K562 (cell line): Measurements from ENCODE around the gene EEF1AKMT4. TPM values are rescaled to one million over a fixed set of nuclear protein-coding genes. Genes with fewer than 3 reads are reported as not detected.

ENCODE experiments used
- CBX2 ChIP-seq: fragments of 200-600 bp; sonication (generic); IDR thresholded peaks from one replicate; pipeline ENCODE4 v1.6.1; 2012; ENCODE audit warnings: mild to moderate bottlenecking, low read length, inconsistent platforms; ENCODE audit not compliant: insufficient read depth, poor library complexity, severe bottlenecking
- EHMT2 ChIP-seq: fragments of 450-650 bp; IDR thresholded peaks from 2 replicates; pipeline ENCODE4 v1.6.1; 2018; ENCODE audit warnings: antibody characterized with exemption
- HSF4 ChIP-seq: fragments of 250-450 bp; sonication (Bioruptor Pico); IDR thresholded peaks from 2 replicates; pipeline ENCODE4 v2.1.2; 2022; ENCODE audit warnings: mild to moderate bottlenecking, moderate library complexity, borderline replicate concordance
- NCOA4 ChIP-seq: fragments of 450-650 bp; IDR thresholded peaks from 2 replicates; pipeline ENCODE4 v1.6.1; 2018; ENCODE audit warnings: mild to moderate bottlenecking; ENCODE audit not compliant: partially characterized antibody
- SMAD4 ChIP-seq: fragments of 250-450 bp; sonication (Bioruptor Pico); conservative IDR thresholded peaks from 2 replicates; pipeline ENCODE4 v1.8.0; 2021; ENCODE audit warnings: inconsistent platforms, mild to moderate bottlenecking, moderate library complexity
- ZEB2 ChIP-seq: fragments of 450-650 bp; IDR thresholded peaks from 2 replicates; pipeline ENCODE4 v1.6.1; 2016
- ZNF175 ChIP-seq: fragments of 200-800 bp; sonication (Bioruptor generic); IDR thresholded peaks from 2 replicates; pipeline ENCODE4 v1.6.1; 2016; ENCODE audit warnings: low read depth, mild to moderate bottlenecking, missing genetic modification characterization, missing compliant biosample characterization
- ZNF263 ChIP-seq: sonication (generic); formaldehyde crosslinking; IDR thresholded peaks from 2 replicates; pipeline ENCODE4 v1.8.0; 2022; ENCODE audit warnings: mild to moderate bottlenecking, missing genetic modification reagents, borderline replicate concordance
- ZNF77 ChIP-seq: fragments of 250-450 bp; sonication (Bioruptor Pico); IDR thresholded peaks from 2 replicates; pipeline ENCODE4 v1.5.0; 2020
- polyA plus RNA-seq, 8 experiments: library from polyadenylated mRNA; depleted of rRNA in 4 of 8; stranded (reverse) in 5 of 8; unstranded in 3 of 8; fragments of >200 nt; fragmentation: Nextera tagmentation in 2 of 8; fragmentation: Illumina TruSeq in 1 of 8; extraction: Ambion mirVana in 2 of 8; extraction: Trizol in 1 of 8; gene quantifications; 2 replicates each; pipeline versions ENCODE4 v1.2.1 to v1.2.3, GENCODE V29; 2011 to 2014; ENCODE audit warnings: inconsistent platforms in 1 of 8, missing spikeins in 1 of 8
- total RNA-seq, 7 experiments: library from RNA; depleted of rRNA in 6 of 7; stranded (reverse); fragments of >200 nt in 6 of 7; fragmentation: Illumina TruSeq in 2 of 7; extraction: Trizol in 2 of 7; gene quantifications; 2 replicates each; pipeline versions ENCODE4 v1.2.1 to v1.2.3, GENCODE V29; 2011 to 2021; ENCODE audit warnings: low replicate concordance in 1 of 7
- TF ChIP-seq, protein P1 (sequence below): fragments of 450-650 bp; IDR thresholded peaks from 2 replicates; pipeline ENCODE4 v1.6.1; 2016; ENCODE audit warnings: low read depth
- TF ChIP-seq, protein P2 (sequence below): fragments of 250-450 bp; sonication (Bioruptor Pico); IDR thresholded peaks from 2 replicates; pipeline ENCODE4 v1.8.0; 2021; ENCODE audit warnings: moderate library complexity, mild to moderate bottlenecking, inconsistent platforms
- TF ChIP-seq, protein P3 (sequence below): fragments of 450-650 bp; IDR thresholded peaks from 2 replicates; pipeline ENCODE4 v1.6.1; 2017; ENCODE audit warnings: antibody characterized with exemption, mild to moderate bottlenecking

The EEF1AKMT4 gene
- total and polyA plus RNA-seq, 9 of the 15 experiments (the other 6 are each of a cell fraction or from before 2014, with no cell fraction given): 10.3 to 49.4 (median 18.9) TPM

DNA sequence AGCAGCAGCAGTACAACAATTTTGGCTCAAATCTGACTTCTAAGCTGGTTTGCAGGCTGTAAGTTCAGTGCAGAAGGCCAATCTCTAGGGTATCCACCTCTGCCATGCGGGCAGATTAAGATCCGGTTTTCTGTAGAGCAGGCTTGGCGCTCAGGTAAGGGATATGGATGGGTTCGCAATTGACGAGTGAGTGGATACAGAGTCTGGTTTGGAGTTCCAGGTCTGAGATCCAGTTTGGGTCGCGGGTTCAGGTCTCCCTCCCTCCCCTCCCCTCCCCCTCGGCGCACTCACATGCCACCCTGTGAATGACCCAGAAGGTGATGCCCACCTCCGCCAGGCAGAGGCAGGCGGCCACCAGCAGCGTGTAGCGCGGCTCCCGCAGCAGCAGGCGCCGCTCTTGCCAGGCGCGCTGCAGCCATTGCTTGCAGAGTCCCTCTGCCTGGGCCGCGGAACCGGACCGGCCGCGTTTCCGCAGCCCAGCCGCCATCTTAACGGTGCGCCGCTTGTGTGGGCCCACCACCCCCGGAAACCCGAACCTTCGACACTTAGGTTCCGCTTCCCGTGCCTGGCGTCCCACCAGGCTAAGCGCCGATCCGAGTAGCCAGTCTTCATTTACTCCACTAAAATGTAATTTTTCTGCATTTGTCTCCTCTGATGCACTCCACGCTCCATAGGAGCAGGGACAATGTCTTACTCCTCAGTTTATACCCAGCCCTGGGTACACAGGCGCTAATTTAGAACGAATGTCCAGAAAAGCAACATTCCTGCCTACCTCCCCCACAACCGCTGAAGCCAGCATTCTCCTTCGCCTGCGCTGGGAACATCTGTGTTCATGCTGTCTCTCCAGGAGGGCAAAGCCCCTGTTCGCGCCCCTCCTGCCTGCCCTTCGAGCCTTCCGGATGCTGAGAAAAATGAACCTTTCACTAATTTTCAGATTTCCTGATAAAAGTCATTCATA lies 739 bp upstream of the EEF1AKMT4 start, which contains the start of gene ALG3 (continued):
- no peak for TF ChIP-seq ZNF77 (CRISPR knock-in tag)
- peak; percentile 95 for TF ChIP-seq ZEB2
- no peak for TF ChIP-seq ZNF175 (CRISPR knock-in tag)
- no peak for TF ChIP-seq EHMT2
- no peak for TF ChIP-seq NCOA4
- no peak for TF ChIP-seq HSF4 (CRISPR knock-in tag)
- TF ChIP-seq, protein P1, sequence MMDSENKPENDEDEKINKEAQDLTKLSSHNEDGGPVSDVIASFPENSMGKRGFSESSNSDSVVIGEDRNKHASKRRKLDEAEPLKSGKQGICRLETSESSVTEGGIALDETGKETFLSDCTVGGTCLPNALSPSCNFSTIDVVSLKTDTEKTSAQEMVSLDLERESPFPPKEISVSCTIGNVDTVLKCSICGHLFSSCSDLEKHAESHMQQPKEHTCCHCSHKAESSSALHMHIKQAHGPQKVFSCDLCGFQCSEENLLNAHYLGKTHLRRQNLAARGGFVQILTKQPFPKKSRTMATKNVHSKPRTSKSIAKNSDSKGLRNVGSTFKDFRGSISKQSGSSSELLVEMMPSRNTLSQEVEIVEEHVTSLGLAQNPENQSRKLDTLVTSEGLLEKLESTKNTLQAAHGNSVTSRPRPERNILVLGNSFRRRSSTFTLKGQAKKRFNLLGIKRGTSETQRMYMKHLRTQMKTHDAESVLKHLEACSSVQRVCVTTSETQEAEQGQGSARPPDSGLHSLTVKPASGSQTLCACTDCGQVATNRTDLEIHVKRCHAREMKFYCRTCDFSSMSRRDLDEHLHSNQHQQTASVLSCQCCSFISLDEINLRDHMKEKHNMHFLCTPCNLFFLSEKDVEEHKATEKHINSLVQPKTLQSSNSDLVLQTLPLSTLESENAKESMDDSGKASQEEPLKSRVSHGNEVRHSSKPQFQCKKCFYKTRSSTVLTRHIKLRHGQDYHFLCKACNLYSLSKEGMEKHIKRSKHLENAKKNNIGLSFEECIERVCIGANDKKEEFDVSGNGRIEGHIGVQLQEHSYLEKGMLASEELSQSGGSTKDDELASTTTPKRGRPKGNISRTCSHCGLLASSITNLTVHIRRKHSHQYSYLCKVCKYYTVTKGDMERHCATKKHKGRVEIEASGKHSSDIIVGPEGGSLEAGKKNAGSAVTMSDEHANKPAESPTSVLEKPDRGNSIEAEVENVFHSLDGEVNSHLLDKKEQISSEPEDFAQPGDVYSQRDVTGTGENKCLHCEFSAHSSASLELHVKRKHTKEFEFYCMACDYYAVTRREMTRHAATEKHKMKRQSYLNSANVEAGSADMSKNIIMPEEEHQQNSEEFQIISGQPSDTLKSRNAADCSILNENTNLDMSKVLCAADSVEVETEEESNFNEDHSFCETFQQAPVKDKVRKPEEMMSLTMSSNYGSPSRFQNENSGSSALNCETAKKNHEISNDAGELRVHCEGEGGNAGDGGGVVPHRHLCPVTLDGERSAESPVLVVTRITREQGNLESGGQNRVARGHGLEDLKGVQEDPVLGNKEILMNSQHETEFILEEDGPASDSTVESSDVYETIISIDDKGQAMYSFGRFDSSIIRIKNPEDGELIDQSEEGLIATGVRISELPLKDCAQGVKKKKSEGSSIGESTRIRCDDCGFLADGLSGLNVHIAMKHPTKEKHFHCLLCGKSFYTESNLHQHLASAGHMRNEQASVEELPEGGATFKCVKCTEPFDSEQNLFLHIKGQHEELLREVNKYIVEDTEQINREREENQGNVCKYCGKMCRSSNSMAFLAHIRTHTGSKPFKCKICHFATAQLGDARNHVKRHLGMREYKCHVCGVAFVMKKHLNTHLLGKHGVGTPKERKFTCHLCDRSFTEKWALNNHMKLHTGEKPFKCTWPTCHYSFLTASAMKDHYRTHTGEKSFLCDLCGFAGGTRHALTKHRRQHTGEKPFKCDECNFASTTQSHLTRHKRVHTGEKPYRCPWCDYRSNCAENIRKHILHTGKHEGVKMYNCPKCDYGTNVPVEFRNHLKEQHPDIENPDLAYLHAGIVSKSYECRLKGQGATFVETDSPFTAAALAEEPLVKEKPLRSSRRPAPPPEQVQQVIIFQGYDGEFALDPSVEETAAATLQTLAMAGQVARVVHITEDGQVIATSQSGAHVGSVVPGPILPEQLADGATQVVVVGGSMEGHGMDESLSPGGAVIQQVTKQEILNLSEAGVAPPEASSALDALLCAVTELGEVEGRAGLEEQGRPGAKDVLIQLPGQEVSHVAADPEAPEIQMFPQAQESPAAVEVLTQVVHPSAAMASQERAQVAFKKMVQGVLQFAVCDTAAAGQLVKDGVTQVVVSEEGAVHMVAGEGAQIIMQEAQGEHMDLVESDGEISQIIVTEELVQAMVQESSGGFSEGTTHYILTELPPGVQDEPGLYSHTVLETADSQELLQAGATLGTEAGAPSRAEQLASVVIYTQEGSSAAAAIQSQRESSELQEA: no peak
- TF ChIP-seq, protein P2, sequence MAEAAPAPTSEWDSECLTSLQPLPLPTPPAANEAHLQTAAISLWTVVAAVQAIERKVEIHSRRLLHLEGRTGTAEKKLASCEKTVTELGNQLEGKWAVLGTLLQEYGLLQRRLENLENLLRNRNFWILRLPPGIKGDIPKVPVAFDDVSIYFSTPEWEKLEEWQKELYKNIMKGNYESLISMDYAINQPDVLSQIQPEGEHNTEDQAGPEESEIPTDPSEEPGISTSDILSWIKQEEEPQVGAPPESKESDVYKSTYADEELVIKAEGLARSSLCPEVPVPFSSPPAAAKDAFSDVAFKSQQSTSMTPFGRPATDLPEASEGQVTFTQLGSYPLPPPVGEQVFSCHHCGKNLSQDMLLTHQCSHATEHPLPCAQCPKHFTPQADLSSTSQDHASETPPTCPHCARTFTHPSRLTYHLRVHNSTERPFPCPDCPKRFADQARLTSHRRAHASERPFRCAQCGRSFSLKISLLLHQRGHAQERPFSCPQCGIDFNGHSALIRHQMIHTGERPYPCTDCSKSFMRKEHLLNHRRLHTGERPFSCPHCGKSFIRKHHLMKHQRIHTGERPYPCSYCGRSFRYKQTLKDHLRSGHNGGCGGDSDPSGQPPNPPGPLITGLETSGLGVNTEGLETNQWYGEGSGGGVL (CRISPR knock-in tag): no peak
- peak; percentile 46; the same call in 1 of the 2 replicates for TF ChIP-seq SMAD4 (CRISPR knock-in tag)
- TF ChIP-seq CBX2: no peak
- TF ChIP-seq, protein P3, sequence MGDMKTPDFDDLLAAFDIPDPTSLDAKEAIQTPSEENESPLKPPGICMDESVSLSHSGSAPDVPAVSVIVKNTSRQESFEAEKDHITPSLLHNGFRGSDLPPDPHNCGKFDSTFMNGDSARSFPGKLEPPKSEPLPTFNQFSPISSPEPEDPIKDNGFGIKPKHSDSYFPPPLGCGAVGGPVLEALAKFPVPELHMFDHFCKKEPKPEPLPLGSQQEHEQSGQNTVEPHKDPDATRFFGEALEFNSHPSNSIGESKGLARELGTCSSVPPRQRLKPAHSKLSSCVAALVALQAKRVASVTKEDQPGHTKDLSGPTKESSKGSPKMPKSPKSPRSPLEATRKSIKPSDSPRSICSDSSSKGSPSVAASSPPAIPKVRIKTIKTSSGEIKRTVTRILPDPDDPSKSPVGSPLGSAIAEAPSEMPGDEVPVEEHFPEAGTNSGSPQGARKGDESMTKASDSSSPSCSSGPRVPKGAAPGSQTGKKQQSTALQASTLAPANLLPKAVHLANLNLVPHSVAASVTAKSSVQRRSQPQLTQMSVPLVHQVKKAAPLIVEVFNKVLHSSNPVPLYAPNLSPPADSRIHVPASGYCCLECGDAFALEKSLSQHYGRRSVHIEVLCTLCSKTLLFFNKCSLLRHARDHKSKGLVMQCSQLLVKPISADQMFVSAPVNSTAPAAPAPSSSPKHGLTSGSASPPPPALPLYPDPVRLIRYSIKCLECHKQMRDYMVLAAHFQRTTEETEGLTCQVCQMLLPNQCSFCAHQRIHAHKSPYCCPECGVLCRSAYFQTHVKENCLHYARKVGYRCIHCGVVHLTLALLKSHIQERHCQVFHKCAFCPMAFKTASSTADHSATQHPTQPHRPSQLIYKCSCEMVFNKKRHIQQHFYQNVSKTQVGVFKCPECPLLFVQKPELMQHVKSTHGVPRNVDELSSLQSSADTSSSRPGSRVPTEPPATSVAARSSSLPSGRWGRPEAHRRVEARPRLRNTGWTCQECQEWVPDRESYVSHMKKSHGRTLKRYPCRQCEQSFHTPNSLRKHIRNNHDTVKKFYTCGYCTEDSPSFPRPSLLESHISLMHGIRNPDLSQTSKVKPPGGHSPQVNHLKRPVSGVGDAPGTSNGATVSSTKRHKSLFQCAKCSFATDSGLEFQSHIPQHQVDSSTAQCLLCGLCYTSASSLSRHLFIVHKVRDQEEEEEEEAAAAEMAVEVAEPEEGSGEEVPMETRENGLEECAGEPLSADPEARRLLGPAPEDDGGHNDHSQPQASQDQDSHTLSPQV: no peak
- TF ChIP-seq ZNF263 (CRISPR knock-in tag): peak; percentile 38; the same call in 1 of the 2 replicates
